ENCODE data around the gene TFEB. TPM values are rescaled to one million over a fixed set of nuclear protein-coding genes. Genes with fewer than 3 reads are reported as not detected.

The TFEB gene
- total and polyA plus RNA-seq, 10 of the 15 experiments (the other 5 are each of a cell fraction or from before 2014, with no cell fraction given): 0.84 to 108 (median 60.8) TPM

DNA sequence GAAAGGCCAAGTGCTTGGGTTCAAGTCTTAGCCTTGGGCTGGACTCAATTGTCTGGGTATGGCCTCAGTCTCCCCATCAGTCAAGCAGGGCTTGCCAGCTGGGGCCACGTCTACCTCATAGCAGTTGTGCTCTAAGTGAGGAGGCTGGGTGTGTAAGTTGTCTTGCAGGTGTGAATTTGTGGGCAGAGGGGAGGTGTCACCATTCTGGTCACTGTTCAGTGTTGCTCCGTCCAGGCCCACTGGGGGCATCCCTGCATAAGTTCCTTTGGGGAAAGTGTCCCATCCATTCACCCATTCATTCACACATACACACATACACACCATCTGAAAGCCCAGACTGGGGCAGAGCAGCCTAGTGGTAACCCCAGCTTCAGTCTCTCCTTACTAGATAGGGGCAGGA is 36.3 kb downstream of the TFEB start:
- ChIA-PET SMC1A (ENCODE audit: uncharacterized antibody, unreplicated experiment) (interaction anchor here (1.2 to 2.5 kb wide), 2 partner anchors 18 to 29 kb away, joined by 3 to 7 read pairs; no protein-coding TSS in a partner anchor), CTCF (interaction anchor here (1.6 to 2.1 kb wide), 2 partner anchors 10 to 35 kb away, joined by 5 to 6 read pairs; no protein-coding TSS in a partner anchor), POLR2A (interaction anchor here (0.7 kb wide), 1 partner anchor 12 kb away, joined by 3 read pairs; no protein-coding TSS in a partner anchor), RAD21 (ENCODE audit: unreplicated experiment) (no interaction called here)
- 43% methylated on average over 2 of the region's 2 CpGs for WGBS (ENCODE audit: insufficient coverage, insufficient replicate concordance, low lambda C conversion rate, missing lambda C conversion rate)
- Histone ChIP-seq H3K27me3 (replicated peaks in 1 of 2; ENCODE audit: control insufficient read depth in 2 of 2, insufficient read depth in 2 of 2, low read length in 1 of 2) (no peaks in the 10 kb centered on the region), H3K27ac (ENCODE audit: control insufficient read depth, insufficient read depth) (no peak overlapping the region), H3K4me3 (no peak overlapping the region), H3K36me3 (ENCODE audit: control insufficient read depth in 2 of 2, insufficient read depth in 2 of 2, low read length in 1 of 2) (peaks cover 19 to 29% of the 10 kb centered on the region in 2 experiments), H3K79me2 (ENCODE audit: control insufficient read depth, insufficient read depth, low read length) (peaks cover 85% of the 10 kb centered on the region), H2AFZ (ENCODE audit: control insufficient read depth, low read depth, low read length) (no peak overlapping the region), H3K4me2 (ENCODE audit: control insufficient read depth, insufficient read depth) (peak overlapping the region; percentile 13; the same call in 1 of the 2 replicates), H3K9ac (ENCODE audit: control insufficient read depth, insufficient read depth, low read length) (no peak overlapping the region), H4K20me1 (ENCODE audit: control insufficient read depth, insufficient read depth) (no peaks in the 10 kb centered on the region; the same call in 1 of the 2 replicates), H3K4me1 (ENCODE audit: control insufficient read depth, insufficient read depth, low read length) (peaks cover 30% of the 10 kb centered on the region), H3K9me3 (replicated peaks; ENCODE audit: control insufficient read depth, insufficient read depth, low read length) (no peaks in the 10 kb centered on the region)
- in situ Hi-C loops (cut with MboI) (no loop called here), intact Hi-C loops (cut with micrococcal nuclease; ENCODE audit: unreplicated experiment) (loop anchor here (5.0 kb wide), 1 partner anchor 33 kb away; no protein-coding TSS in a partner anchor)
- no peak for DNase-seq (ENCODE audit: low read depth, low spot score)
- no peak for FAIRE-seq
- no TSS peak for BruUV-seq (replicated peaks)
- TF ChIP-seq POLR2AphosphoS5 (IDR thresholded peaks at IDR 0.05; ENCODE audit: low read length): peak; percentile 45; the same call in 1 of the 2 replicates
- no peak for TF ChIP-seq TCF12 (IDR thresholded peaks at IDR 0.05; ENCODE audit: low read depth, low read length)
- TF ChIP-seq SPI1 (IDR thresholded peaks at IDR 0.05; ENCODE audit: borderline replicate concordance, insufficient read depth, low read depth, low read length): no peak
- TF ChIP-seq, protein P1, sequence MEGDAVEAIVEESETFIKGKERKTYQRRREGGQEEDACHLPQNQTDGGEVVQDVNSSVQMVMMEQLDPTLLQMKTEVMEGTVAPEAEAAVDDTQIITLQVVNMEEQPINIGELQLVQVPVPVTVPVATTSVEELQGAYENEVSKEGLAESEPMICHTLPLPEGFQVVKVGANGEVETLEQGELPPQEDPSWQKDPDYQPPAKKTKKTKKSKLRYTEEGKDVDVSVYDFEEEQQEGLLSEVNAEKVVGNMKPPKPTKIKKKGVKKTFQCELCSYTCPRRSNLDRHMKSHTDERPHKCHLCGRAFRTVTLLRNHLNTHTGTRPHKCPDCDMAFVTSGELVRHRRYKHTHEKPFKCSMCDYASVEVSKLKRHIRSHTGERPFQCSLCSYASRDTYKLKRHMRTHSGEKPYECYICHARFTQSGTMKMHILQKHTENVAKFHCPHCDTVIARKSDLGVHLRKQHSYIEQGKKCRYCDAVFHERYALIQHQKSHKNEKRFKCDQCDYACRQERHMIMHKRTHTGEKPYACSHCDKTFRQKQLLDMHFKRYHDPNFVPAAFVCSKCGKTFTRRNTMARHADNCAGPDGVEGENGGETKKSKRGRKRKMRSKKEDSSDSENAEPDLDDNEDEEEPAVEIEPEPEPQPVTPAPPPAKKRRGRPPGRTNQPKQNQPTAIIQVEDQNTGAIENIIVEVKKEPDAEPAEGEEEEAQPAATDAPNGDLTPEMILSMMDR (IDR thresholded peaks at IDR 0.05 in 2 of 3, conservative IDR thresholded peaks at IDR 0.05 in 1 of 3; ENCODE audit: control insufficient read depth in 2 of 3, extremely low read depth in 1 of 3, insufficient read depth in 1 of 3, low read depth in 3 of 3, low read length in 3 of 3): 0 out of 6 replicates have a peak, but pooled peaks of 1 of the 3 experiments have one; percentile 4
- peak; percentile 35 for ATAC-seq

All from GM12878 (cell line).